ENCODE results near the gene AP3B2.

GRCh38 chr15:82742134-82742533 is 32.5 kb upstream of the AP3B2 start:
- TF ChIP-seq EZH2 (IDR thresholded peaks at IDR 0.05; ENCODE audit: low read length, missing control alignments) (no peak), CTCF (conservative IDR thresholded peaks at IDR 0.05 in 1 of 2, IDR thresholded peaks at IDR 0.05 in 1 of 2; ENCODE audit: low read depth in 1 of 2, low read length in 2 of 2) (no peak)
